Right ventricle myocardium superior (tissue), 1 donor: ENCODE data around the gene MYO18B. TPM values are rescaled to one million over a fixed set of nuclear protein-coding genes. Genes with fewer than 3 reads are reported as not detected.

Experiments
- ATAC-seq: fragments of 200-7000 bp; cut with Tn5 transposase; one replicate; pipeline ENCODE4 v1.9.1; 2020; ENCODE audit warnings: mild to moderate bottlenecking; ENCODE audit not compliant: poor library complexity
- DNase-seq: peaks from one replicate; pipeline ENCODE4 v3.0.0-alpha.2; 2020
- intact Hi-C: fragments of 100-400 bp; cut with DNase I; formaldehyde crosslinking; loops from one replicate; pipeline ENCODE4 v1.11.2; 2022
- total RNA-seq: library from RNA; stranded (reverse); fragmentation: NEBNext Ultra II Directional; extraction: Animal tissue kit (Norgen Biotek cat#: 25700); gene quantifications from one replicate; pipeline ENCODE4 v1.2.1, GENCODE V29; 2021
- donor health status: DM: no; HTN: yes; CAD: no; lungs with severe emphysema.

The MYO18B gene
- total RNA-seq, 1 donor from 2014 or later, result 114 TPM

DNA sequence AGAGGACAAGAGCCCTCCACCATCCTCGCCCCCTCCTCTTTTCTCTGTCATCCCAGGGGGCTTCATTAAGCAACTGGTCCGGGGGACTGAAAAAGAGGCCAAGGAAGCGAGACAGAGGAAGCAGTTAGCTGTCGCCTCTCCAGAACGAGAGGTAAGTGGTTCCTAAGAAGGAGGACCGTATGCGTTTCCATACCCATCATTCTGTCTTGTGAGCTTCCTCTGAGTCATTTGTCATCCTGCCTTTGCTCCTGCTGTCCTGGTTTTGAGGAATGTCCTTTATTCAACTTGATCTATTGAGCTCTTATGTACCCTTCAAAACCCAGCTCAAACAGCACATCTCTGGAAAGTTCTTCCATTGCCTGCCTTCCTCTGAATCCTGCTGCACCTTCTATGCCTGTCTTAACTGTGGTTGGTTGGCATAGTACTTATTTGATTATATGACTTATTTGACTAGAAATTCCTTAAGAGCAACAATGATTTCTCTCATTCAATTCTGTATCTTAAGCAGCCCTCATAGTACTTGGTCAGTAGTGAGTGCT is 21.3 kb downstream of the MYO18B start:
- ATAC-seq (no peak), DNase-seq (no peak)
- intact Hi-C loops, result no loop called here

DNA sequence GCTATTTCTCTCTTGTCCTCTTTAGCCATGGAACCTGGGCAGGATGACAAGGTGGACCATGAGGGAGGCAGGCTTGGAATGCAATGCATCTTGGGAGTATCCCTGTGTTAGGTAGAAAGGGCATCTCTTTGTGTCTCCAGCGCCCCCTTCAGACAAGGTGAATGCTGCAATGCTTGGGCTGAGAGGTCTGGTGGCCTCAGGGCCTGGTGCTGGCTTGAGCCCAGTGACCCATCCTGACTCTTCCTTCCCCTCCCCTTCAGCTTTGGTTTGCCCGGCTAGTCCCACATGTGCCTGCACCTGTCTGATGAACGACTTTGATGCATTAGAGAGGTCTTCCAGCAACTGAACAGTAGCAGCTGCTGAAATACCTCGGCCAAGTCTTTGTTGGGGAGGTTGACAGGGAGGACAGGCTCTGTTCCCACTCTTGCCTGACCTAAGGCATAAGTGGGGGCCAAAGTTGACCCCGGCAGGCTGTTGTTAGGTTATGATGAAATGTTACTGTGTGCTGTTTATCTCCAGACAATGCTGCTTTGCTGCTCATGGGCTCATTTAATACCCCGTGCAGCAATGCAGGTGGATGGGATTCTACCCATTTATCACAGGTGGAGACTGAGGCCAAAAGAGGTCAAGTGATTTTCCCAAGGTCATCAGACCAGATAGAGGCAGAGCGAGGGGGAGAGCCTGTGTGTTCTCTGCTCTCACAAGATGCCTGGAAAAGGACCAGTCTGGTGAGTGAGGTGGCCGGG is 22.5 kb downstream of the MYO18B start:
- intact Hi-C loops, result no loop called here
- DNase-seq, result no peak
- no peak for ATAC-seq

GRCh38 chr22:25765016-25765367 is 23.0 kb downstream of the MYO18B start:
- intact Hi-C loops, result no loop called here
- ATAC-seq (no peak), DNase-seq (no peak)

GRCh38 chr22:25765801-25766200 is 23.8 kb downstream of the MYO18B start:
- no peak for ATAC-seq
- no peak for DNase-seq
- intact Hi-C loops, result no loop called here

GRCh38 chr22:25766418-25766817 is 24.4 kb downstream of the MYO18B start:
- DNase-seq (no peak), ATAC-seq (no peak)
- intact Hi-C loops, result no loop called here

- intact Hi-C loops, result loop anchor here (5.0 to 10.0 kb wide), 2 partner anchors 66 to 308 kb away; no protein-coding TSS in a partner anchor
- ATAC-seq (no peak), DNase-seq (no peak)
These were observed 28.3 kb downstream of the MYO18B start for GRCh38 chr22:25770333-25770732.

DNA sequence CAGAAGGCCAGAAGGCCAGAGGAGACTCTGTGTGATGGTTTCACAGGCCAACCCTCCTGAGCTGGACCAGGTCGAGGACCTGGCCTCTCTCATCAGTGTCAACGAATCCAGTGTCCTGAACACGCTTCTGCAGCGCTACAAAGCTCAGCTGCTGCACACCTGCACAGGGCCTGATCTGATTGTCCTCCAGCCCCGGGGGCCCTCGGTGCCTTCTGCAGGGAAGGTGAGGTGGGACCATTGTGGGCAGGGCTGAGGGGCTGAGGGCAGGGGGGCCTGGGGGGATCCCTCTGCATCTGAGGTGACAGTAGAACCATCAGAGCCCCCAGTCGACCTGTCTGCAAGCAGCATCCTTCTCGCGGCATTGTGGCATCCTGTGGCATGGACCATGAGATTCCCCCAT is 30.3 kb downstream of the MYO18B start:
- DNase-seq (no peak), ATAC-seq (no peak)
- intact Hi-C loops, result loop anchor here (5.0 to 10.0 kb wide), 2 partner anchors 67 to 310 kb away; no protein-coding TSS in a partner anchor

DNA sequence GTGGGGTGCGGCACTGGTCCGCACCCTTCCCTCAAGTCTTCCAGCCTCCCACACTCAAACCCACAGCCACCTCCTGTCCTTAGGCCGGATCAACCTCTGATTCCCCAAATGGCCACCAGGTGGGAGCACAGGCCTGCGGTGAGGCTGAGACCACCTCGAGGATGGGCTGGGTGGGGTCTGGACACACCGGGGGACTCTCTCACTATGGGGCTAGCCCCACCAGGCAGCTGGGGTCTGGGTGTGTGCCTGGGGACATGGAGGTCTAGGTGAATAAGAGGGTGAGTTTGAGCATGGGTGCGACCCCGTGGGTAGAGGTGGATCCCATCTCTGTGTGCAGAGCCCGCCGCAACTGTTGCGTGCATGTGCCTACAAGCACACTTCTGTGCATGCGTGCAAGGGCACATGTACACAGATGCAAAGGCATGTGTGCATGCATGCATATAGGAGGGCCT is 32.6 kb downstream of the MYO18B start:
- intact Hi-C loops, result loop anchor here (5.0 to 10.0 kb wide), 2 partner anchors 70 to 312 kb away; no protein-coding TSS in a partner anchor
- DNase-seq, result no peak
- ATAC-seq, result no peak

DNA sequence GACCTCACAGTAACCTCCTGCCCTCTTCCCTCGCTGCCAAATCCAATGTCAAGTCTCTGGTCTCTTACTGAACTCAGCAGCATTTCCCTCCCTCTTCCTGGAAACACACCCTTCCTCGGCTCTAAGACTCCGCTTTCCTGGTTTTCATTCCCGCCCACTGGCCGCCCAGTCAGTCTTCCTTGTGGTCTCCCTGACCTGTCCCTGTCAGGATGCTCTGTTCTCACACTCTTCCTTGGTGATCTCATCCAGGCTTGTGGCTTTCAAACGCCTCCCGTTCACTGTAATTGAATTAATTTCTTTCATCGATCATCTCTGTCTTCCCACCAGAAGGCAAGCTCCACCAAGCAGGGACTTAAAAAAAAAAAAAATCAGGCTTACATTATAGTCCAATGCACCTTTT is 33.5 kb downstream of the MYO18B start:
- intact Hi-C loops, result loop anchor here (10.0 kb wide), 1 partner anchor 71 kb away; no protein-coding TSS in a partner anchor
- ATAC-seq, result no peak
- DNase-seq, result no peak

DNA sequence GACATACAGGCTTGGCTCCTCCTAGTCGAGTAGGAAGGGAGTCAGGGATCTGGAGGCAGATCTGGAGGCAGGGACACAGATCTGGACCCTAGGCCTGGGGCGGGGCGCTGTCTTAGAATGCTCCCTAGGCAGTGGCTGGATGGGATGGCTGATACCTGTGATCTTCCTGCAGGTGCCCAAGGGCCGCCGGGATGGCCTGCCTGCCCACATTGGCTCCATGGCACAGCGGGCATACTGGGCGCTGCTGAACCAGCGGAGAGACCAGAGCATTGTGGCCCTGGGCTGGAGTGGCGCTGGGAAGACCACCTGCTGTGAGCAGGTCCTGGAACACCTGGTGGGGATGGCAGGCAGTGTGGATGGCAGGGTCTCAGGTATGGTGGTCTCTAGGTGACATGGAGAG is 35.4 kb downstream of the MYO18B start:
- intact Hi-C loops, result loop anchor here (10.0 kb wide), 1 partner anchor 73 kb away; no protein-coding TSS in a partner anchor
- no peak for ATAC-seq
- no peak for DNase-seq

- ATAC-seq, result no peak
- intact Hi-C loops, result loop anchor here (10.0 kb wide), 1 partner anchor 73 kb away; no protein-coding TSS in a partner anchor
These were observed 35.9 kb downstream of the MYO18B start for GRCh38 chr22:25777870-25778269.

GRCh38 chr22:25779426-25779825 is 37.4 kb downstream of the MYO18B start:
- DNase-seq (no peak), ATAC-seq (no peak)
- intact Hi-C loops, result loop anchor here (10.0 kb wide), 1 partner anchor 75 kb away; no protein-coding TSS in a partner anchor

More at GRCh38 chr22:25777870-25778269, 35.9 kb downstream of the MYO18B start:
- no peak for DNase-seq

- ATAC-seq (no peak), DNase-seq (no peak)
- intact Hi-C loops, result loop anchor here (10.0 kb wide), 1 partner anchor 75 kb away; no protein-coding TSS in a partner anchor
These were observed 37.9 kb downstream of the MYO18B start for GRCh38 chr22:25779890-25780289.

- no peak for ATAC-seq
- DNase-seq, result no peak
- intact Hi-C loops, result no loop called here
These were observed 38.7 kb downstream of the MYO18B start for GRCh38 chr22:25780673-25781072.

DNA sequence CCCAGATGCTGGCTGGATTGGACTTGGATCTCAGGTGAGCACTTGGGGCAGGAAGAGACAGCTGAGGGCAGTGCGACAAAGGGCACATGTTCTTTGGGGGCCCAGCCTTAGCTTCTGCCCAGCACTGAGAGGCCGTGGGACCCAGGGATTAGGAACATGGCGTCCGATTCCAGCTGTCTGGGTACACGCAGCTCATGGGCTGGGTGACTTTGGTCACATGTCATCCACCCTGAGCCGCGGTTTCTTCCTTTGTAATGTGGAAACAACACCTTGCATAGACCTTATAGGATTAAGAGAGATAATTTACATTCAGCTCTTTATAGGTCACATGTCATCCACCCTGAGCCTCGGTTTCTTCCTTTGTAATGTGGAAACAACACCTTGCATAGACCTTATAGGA is 39.8 kb downstream of the MYO18B start:
- intact Hi-C loops, result no loop called here
- no peak for ATAC-seq
- DNase-seq, result no peak

DNA sequence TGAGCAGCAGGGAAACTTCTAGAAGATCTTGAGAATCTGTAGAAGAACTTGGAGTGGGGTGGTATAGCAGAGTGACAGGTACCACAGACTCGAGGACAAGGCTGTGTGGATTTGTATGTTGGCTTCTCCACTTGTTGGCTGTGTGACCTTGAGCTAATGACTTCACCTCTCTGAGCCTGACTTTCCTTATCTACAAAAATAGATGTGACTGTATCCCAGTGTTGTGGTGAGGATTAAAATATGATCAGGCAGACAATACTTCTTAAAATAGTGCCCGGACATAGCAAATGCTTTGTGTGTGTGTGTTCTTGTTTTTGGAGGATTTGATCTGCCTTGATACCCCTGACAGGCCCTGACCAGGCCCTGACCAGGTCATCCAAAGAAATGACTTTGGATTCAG is 40.8 kb downstream of the MYO18B start:
- DNase-seq (no peak), ATAC-seq (no peak)
- intact Hi-C loops, result no loop called here

DNA sequence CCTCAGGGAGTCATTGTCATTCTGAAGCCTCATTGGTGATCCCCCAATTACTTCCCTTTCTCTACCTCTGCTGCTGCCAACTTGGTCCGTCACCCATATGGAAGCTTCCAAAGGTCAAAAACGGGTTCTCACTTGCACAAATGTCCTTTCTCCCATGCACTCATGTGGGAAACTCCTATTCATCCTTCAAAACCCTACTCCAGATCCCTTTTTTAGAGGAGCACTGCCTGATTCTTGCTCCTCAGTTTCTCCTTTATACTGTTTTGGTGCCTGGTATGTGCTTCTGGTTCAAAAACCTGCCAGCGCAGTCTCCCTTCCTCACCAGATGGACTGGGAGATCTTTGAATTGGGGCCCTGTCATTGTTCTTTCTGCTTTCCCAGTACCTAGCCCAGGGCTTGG is 41.9 kb downstream of the MYO18B start:
- intact Hi-C loops, result no loop called here
- ATAC-seq, result no peak
- no peak for DNase-seq

DNA sequence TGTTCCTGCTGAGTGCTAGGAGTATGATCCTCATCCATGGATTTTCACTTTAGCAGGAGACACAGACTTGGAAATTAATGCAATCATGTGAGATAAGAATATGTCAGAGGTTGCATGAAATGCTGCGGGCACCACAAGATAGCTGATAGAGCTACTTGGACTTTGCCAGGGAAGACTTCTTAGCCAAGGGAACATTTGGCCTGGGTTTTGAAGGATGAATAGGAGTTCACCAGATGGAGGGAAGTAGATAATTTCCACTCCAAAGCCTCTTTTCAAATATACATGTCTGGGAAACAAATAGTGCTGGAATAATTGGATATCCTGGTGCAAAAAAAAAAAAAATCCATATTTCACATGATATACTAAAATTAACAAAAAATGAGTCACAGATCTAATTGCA is 44.2 kb downstream of the MYO18B start:
- ATAC-seq (no peak), DNase-seq (no peak)
- intact Hi-C loops, result no loop called here

- intact Hi-C loops, result no loop called here
- ATAC-seq (no peak), DNase-seq (no peak)
These were observed 49.6 kb downstream of the MYO18B start for GRCh38 chr22:25791556-25791955.

DNA sequence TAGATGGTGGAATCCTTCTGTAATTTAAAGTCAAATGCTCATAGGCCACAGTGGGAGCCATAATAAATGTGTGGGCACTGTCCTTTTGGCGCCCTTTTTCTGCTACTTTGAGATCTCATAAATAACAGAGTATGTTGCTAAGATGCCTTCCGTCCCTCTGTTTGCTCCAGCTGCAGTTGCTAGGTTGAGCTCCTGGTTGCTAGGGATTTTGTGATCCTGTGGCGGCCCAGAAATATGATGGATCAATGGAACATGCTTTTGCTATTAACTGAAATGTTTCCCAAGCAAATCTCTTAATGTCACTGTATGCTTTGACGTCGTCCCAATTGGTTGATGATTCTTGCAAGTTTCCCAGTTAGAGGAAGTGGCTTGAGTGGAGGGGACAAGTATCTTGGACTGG is 53.5 kb downstream of the MYO18B start:
- intact Hi-C loops, result no loop called here
- DNase-seq (no peak), ATAC-seq (no peak)
